ENCODE results near the gene PPARGC1A.

PPARGC1A gene

GRCh38 chr4:23750125-23750524, 139.7 kb downstream of the PPARGC1A start:
- Histone ChIP-seq H3K9me2 (replicated peaks; ENCODE audit: control insufficient read depth, low read length) (no peaks in the 10 kb centered on the region), H3K27me3 (ENCODE audit: control insufficient read depth, low read length) (no peaks in the 10 kb centered on the region), H3K27ac (ENCODE audit: low read depth, low read length) (no peak overlapping the region), H3K4me2 (ENCODE audit: low read length) (no peak overlapping the region), H3K9me3 (ENCODE audit: control insufficient read depth, insufficient read depth, low read length) (no peaks in the 10 kb centered on the region), H3F3A (ENCODE audit: control insufficient read depth, insufficient read depth) (no peaks in the 10 kb centered on the region), H3K79me2 (ENCODE audit: control insufficient read depth, low read length) (no peaks in the 10 kb centered on the region), H3K4me3 (ENCODE audit: low read length) (no peak overlapping the region), H3K4me1 (ENCODE audit: control insufficient read depth, low read length) (no peaks in the 10 kb centered on the region), H4K20me1 (ENCODE audit: control insufficient read depth, insufficient read depth, low read depth, low read length) (no peaks in the 10 kb centered on the region), H3K36me3 (ENCODE audit: control insufficient read depth, low read length) (no peaks in the 10 kb centered on the region)
- TF ChIP-seq CTCF (IDR thresholded peaks at IDR 0.05; ENCODE audit: low read depth, low read length, poor library complexity, severe bottlenecking) (no peak), EZH2phosphoT487 (IDR thresholded peaks at IDR 0.05; ENCODE audit: borderline replicate concordance, low read length) (no peak)

GRCh38 chr4:23747281-23747735, 142.5 kb downstream of the PPARGC1A start:
- H3K9me2 ChIP-seq (replicated peaks; ENCODE audit: control insufficient read depth, low read length), result no peaks in the 10 kb centered on the region
- H3K4me2 ChIP-seq (ENCODE audit: low read length), result no peak overlapping the region
- no peaks in the 10 kb centered on the region for H3K27me3 ChIP-seq (ENCODE audit: control insufficient read depth, low read length)
- H3K79me2 ChIP-seq (ENCODE audit: control insufficient read depth, low read length), result no peaks in the 10 kb centered on the region
- no peaks in the 10 kb centered on the region for H3K9me3 ChIP-seq (ENCODE audit: control insufficient read depth, insufficient read depth, low read length)
- no peak overlapping the region for H3K4me3 ChIP-seq (ENCODE audit: low read length)
- no peaks in the 10 kb centered on the region for H3F3A ChIP-seq (ENCODE audit: control insufficient read depth, insufficient read depth)
- H4K20me1 ChIP-seq (ENCODE audit: control insufficient read depth, insufficient read depth, low read depth, low read length), result no peaks in the 10 kb centered on the region
- TF ChIP-seq CTCF (IDR thresholded peaks at IDR 0.05; ENCODE audit: low read depth, low read length, poor library complexity, severe bottlenecking) (no peak), EZH2phosphoT487 (IDR thresholded peaks at IDR 0.05; ENCODE audit: borderline replicate concordance, low read length) (no peak)
- H3K36me3 ChIP-seq (ENCODE audit: control insufficient read depth, low read length), result no peaks in the 10 kb centered on the region
- no peak overlapping the region for H3K27ac ChIP-seq (ENCODE audit: low read depth, low read length)
- no peaks in the 10 kb centered on the region for H3K4me1 ChIP-seq (ENCODE audit: control insufficient read depth, low read length)

- no peak overlapping the region for H3K27ac ChIP-seq (ENCODE audit: low read depth, low read length)
- TF ChIP-seq EZH2phosphoT487 (IDR thresholded peaks at IDR 0.05; ENCODE audit: borderline replicate concordance, low read length), result no peak
- TF ChIP-seq CTCF (IDR thresholded peaks at IDR 0.05; ENCODE audit: low read depth, low read length, poor library complexity, severe bottlenecking), result no peak
- H3K9me2 ChIP-seq (replicated peaks; ENCODE audit: control insufficient read depth, low read length), result no peaks in the 10 kb centered on the region
- no peak overlapping the region for H3K4me2 ChIP-seq (ENCODE audit: low read length)
- no peaks in the 10 kb centered on the region for H3F3A ChIP-seq (ENCODE audit: control insufficient read depth, insufficient read depth)
- no peaks in the 10 kb centered on the region for H3K79me2 ChIP-seq (ENCODE audit: control insufficient read depth, low read length)
- H3K4me1 ChIP-seq (ENCODE audit: control insufficient read depth, low read length), result no peaks in the 10 kb centered on the region
- no peaks in the 10 kb centered on the region for H3K27me3 ChIP-seq (ENCODE audit: control insufficient read depth, low read length)
- no peaks in the 10 kb centered on the region for H3K9me3 ChIP-seq (ENCODE audit: control insufficient read depth, insufficient read depth, low read length)
- H3K36me3 ChIP-seq (ENCODE audit: control insufficient read depth, low read length), result no peaks in the 10 kb centered on the region
- H3K4me3 ChIP-seq (ENCODE audit: low read length), result no peak overlapping the region
- no peaks in the 10 kb centered on the region for H4K20me1 ChIP-seq (ENCODE audit: control insufficient read depth, insufficient read depth, low read depth, low read length)
Measured at GRCh38 chr4:23746672-23747071, 143.2 kb downstream of the PPARGC1A start.

GRCh38 chr4:23746027-23746426, 143.8 kb downstream of the PPARGC1A start:
- Histone ChIP-seq H3K4me2 (ENCODE audit: low read length) (no peak overlapping the region), H3K4me3 (ENCODE audit: low read length) (no peak overlapping the region), H4K20me1 (ENCODE audit: control insufficient read depth, insufficient read depth, low read depth, low read length) (no peaks in the 10 kb centered on the region), H3K4me1 (ENCODE audit: control insufficient read depth, low read length) (no peaks in the 10 kb centered on the region), H3K36me3 (ENCODE audit: control insufficient read depth, low read length) (no peaks in the 10 kb centered on the region), H3K9me3 (ENCODE audit: control insufficient read depth, insufficient read depth, low read length) (no peaks in the 10 kb centered on the region), H3K27ac (ENCODE audit: low read depth, low read length) (no peak overlapping the region), H3K9me2 (replicated peaks; ENCODE audit: control insufficient read depth, low read length) (no peaks in the 10 kb centered on the region), H3F3A (ENCODE audit: control insufficient read depth, insufficient read depth) (no peaks in the 10 kb centered on the region), H3K79me2 (ENCODE audit: control insufficient read depth, low read length) (no peaks in the 10 kb centered on the region), H3K27me3 (ENCODE audit: control insufficient read depth, low read length) (no peaks in the 10 kb centered on the region)
- TF ChIP-seq EZH2phosphoT487 (IDR thresholded peaks at IDR 0.05; ENCODE audit: borderline replicate concordance, low read length) (no peak), CTCF (IDR thresholded peaks at IDR 0.05; ENCODE audit: low read depth, low read length, poor library complexity, severe bottlenecking) (no peak)

Measured in DOHH2 (cell line).